ENCODE measurements around the gene SOX8.

SOX8 gene

GRCh38 chr16:938136-938535 lies 43.4 kb upstream of the SOX8 start:
- TF ChIP-seq, protein P1, sequence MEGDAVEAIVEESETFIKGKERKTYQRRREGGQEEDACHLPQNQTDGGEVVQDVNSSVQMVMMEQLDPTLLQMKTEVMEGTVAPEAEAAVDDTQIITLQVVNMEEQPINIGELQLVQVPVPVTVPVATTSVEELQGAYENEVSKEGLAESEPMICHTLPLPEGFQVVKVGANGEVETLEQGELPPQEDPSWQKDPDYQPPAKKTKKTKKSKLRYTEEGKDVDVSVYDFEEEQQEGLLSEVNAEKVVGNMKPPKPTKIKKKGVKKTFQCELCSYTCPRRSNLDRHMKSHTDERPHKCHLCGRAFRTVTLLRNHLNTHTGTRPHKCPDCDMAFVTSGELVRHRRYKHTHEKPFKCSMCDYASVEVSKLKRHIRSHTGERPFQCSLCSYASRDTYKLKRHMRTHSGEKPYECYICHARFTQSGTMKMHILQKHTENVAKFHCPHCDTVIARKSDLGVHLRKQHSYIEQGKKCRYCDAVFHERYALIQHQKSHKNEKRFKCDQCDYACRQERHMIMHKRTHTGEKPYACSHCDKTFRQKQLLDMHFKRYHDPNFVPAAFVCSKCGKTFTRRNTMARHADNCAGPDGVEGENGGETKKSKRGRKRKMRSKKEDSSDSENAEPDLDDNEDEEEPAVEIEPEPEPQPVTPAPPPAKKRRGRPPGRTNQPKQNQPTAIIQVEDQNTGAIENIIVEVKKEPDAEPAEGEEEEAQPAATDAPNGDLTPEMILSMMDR (conservative IDR thresholded peaks at IDR 0.05; ENCODE audit: control insufficient read depth, insufficient read depth, low read depth, low read length), result no peak

GRCh38 chr16:938752-939151 lies 42.8 kb upstream of the SOX8 start:
- no peak overlapping the region for H3K4me3 ChIP-seq (ENCODE audit: control insufficient read depth, low read depth, low read length)
- DNase-seq (ENCODE audit: low read depth), result no peak
- TF ChIP-seq, protein P1 (conservative IDR thresholded peaks at IDR 0.05; ENCODE audit: control insufficient read depth, insufficient read depth, low read depth, low read length), result no peak

More at GRCh38 chr16:938136-938535, 43.4 kb upstream of the SOX8 start:
- H3K4me3 ChIP-seq (ENCODE audit: control insufficient read depth, low read depth, low read length), result no peak overlapping the region
- DNase-seq (ENCODE audit: low read depth), result no peak

DNA sequence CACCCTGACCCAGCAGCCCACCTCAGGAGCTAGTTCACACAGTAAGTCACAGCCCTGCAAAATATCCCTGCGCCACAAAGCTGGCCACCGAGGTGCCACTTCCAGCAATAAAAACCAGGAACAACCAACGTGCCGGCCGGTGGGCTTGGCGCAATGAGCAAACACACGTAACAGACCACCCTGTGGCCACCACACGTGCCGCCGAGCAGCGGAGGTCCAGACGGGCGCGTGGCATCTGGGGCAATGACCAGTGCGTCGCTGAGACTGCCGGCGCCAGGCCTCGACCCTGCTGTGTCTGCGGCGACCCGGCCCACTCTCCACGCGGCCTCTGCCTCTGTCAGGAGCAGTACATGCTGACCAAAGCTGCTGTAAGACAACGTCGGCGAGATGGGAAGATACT lies 42.3 kb upstream of the SOX8 start:
- DNase-seq (ENCODE audit: low read depth), result no peak
- no peak overlapping the region for H3K4me3 ChIP-seq (ENCODE audit: control insufficient read depth, low read depth, low read length)
- TF ChIP-seq, protein P1 (conservative IDR thresholded peaks at IDR 0.05; ENCODE audit: control insufficient read depth, insufficient read depth, low read depth, low read length), result no peak

DNA sequence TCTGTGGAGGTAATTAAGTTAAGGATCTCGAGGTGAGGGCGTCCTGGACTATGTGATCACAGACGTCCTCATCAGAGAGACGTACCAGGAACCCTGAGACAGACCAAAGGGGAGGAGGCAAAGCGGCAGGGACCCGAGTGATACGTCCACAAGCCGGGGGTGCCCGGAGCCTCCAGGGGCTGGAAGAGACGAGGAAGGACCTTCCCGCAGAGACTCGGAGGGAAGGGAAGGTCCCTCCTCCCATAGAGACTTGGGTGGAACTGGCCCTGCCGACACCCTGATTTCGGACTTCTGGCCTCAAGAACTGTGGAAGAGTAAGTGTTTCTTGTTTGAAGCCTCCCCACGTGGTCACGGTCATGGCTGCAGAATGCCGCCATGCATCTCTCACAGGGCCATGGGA lies 41.6 kb upstream of the SOX8 start:
- no peak for DNase-seq (ENCODE audit: low read depth)
- TF ChIP-seq, protein P1 (conservative IDR thresholded peaks at IDR 0.05; ENCODE audit: control insufficient read depth, insufficient read depth, low read depth, low read length), result no peak
- H3K4me3 ChIP-seq (ENCODE audit: control insufficient read depth, low read depth, low read length), result no peak overlapping the region

GRCh38 chr16:942436-943060 lies 39.0 kb upstream of the SOX8 start:
- TF ChIP-seq, protein P1 (conservative IDR thresholded peaks at IDR 0.05; ENCODE audit: control insufficient read depth, insufficient read depth, low read depth, low read length), result no peak
- H3K4me3 ChIP-seq (ENCODE audit: control insufficient read depth, low read depth, low read length), result no peak overlapping the region
- no peak for DNase-seq (ENCODE audit: low read depth)

- DNase-seq (ENCODE audit: low read depth), result no peak
- TF ChIP-seq, protein P1 (conservative IDR thresholded peaks at IDR 0.05; ENCODE audit: control insufficient read depth, insufficient read depth, low read depth, low read length), result no peak
- no peak overlapping the region for H3K4me3 ChIP-seq (ENCODE audit: control insufficient read depth, low read depth, low read length)
These were observed 37.6 kb upstream of the SOX8 start for GRCh38 chr16:943971-944370.
